ENCODE measurements around the gene SYNC.
"Not testable (repeated sequence)": the region's sequence is repeated elsewhere in the genome, so short reads cannot be mapped to it uniquely, and the experiment has no call there.

SYNC gene

GRCh38 chr1:32718036-32718435 lies 15.5 kb upstream of the SYNC start:
- DNase-seq (ENCODE audit: insufficient read length), result no peak
- TF ChIP-seq POLR2AphosphoS5 (IDR thresholded peaks at IDR 0.05; ENCODE audit: low read depth, low read length) (no peak), TAF1 (IDR thresholded peaks at IDR 0.05; ENCODE audit: borderline replicate concordance, low read depth, low read length) (no peak), POLR2A (IDR thresholded peaks at IDR 0.05; ENCODE audit: low read depth, low read length) (no peak)
- no peak for FAIRE-seq

DNA sequence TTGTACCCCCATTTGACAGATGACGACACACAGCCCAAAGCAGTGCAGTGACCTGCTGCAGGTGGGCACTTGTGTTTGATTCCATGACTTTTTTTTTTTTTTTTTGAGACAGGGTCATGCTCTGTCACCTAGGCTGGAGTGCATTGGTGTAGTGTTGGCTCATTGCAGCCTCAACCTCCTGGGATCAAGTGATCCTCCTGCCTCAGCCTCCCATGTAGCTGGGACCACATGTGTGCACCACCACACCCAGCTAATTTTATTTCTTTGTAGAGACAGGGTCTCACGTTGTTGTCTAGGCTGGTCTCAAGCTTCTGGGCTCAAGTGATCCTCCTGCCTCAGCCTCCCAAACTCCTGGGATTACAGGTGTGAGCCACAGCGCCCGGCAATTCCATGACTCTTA lies 14.9 kb upstream of the SYNC start:
- FAIRE-seq (no peak), DNase-seq (ENCODE audit: insufficient read length) (no peak)
- no peak for TF ChIP-seq POLR2AphosphoS5 (IDR thresholded peaks at IDR 0.05; ENCODE audit: low read depth, low read length)
- TF ChIP-seq TAF1 (IDR thresholded peaks at IDR 0.05; ENCODE audit: borderline replicate concordance, low read depth, low read length), result no peak

DNA sequence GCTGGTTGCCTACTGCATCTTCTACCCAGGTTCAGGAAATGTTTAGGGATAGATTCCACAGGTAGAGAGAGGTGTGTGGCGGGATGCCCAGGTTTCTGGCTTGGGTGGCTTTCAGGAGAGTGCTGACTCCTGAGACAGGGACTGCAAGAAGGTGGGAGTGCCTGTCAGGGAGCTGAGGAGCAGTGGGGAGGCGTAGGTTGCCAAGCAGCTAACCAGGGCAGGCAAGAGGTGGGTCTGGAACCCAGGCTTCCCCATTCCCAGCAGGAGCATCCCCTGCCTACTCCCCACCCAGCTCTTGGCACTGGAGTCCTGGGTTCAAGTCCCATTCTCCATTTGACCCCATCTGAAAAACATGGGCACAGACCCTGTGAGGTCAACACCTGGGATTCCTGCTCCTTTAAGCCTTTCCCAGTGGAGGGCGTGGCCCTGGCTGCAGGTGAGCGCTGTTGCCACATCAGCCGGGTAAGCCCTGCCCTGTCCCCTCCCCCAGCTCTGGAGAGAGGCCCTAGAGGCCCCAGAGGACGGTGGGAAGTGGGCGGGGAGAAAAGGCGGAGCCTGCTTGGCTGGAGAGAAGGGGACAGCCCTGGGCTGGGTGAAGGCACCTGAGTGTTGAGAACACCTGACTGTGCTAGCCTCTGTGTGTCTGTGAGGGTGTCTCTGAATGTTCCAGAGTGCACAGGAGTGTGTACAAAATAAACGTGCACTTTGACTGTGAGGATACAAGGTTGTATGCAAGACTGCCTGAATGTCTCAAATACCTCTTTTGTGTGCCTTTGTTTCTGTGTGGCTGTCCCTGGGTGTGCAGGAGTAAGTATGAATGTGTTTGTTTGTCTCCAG lies 14.0 kb upstream of the SYNC start:
- TF ChIP-seq POLR2A (IDR thresholded peaks at IDR 0.05; ENCODE audit: low read depth, low read length), result no peak
- TF ChIP-seq TAF1 (IDR thresholded peaks at IDR 0.05; ENCODE audit: borderline replicate concordance, low read depth, low read length), result no peak
- TF ChIP-seq POLR2AphosphoS5 (IDR thresholded peaks at IDR 0.05; ENCODE audit: low read depth, low read length), result no peak
- FAIRE-seq (no peak), DNase-seq (ENCODE audit: insufficient read length) (peak; percentile 58)

GRCh38 chr1:32715901-32716311 lies 13.3 kb upstream of the SYNC start:
- no peak for DNase-seq (ENCODE audit: insufficient read length)
- no peak for TF ChIP-seq POLR2A (IDR thresholded peaks at IDR 0.05; ENCODE audit: low read depth, low read length)
- TF ChIP-seq TAF1 (IDR thresholded peaks at IDR 0.05; ENCODE audit: borderline replicate concordance, low read depth, low read length), result no peak
- TF ChIP-seq POLR2AphosphoS5 (IDR thresholded peaks at IDR 0.05; ENCODE audit: low read depth, low read length), result no peak
- no peak for FAIRE-seq

- DNase-seq (ENCODE audit: insufficient read length), result no peak
- TF ChIP-seq POLR2AphosphoS5 (IDR thresholded peaks at IDR 0.05; ENCODE audit: low read depth, low read length), result no peak
- FAIRE-seq, result no peak
Observed at GRCh38 chr1:32714277-32714676, 11.7 kb upstream of the SYNC start.

DNA sequence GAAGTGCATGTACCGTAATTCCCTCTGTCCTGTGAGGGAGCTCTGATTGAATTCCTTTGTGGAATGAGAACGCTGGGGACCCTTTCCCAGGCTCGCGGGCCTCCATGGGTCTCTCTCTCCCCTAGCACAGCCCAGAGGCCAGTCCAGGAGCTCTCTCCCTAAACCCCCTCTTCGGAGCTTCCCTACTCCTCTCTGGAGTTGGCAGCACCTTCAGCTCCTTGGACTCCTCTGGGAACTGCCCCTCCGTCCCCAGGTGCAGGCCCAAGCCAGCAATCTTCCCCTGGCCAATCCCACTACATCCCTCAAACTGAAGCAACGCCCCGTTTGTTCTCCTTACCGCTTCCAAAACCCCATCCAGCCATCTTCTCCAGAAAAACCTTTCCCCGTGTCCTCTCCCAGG lies 10.5 kb upstream of the SYNC start:
- DNase-seq (ENCODE audit: insufficient read length) (no peak), FAIRE-seq (no peak)
- TF ChIP-seq POLR2AphosphoS5 (IDR thresholded peaks at IDR 0.05; ENCODE audit: low read depth, low read length) (no peak), POLR2A (IDR thresholded peaks at IDR 0.05; ENCODE audit: low read depth, low read length) (no peak), TAF1 (IDR thresholded peaks at IDR 0.05; ENCODE audit: borderline replicate concordance, low read depth, low read length) (no peak)

- DNase-seq (ENCODE audit: insufficient read length); FAIRE-seq: not testable (repeated sequence)
Observed at GRCh38 chr1:32711221-32711620, 8.7 kb upstream of the SYNC start.

- no peak for TF ChIP-seq POLR2AphosphoS5 (IDR thresholded peaks at IDR 0.05; ENCODE audit: low read depth, low read length)
- TF ChIP-seq POLR2A (IDR thresholded peaks at IDR 0.05; ENCODE audit: low read depth, low read length), result no peak
- TF ChIP-seq TAF1 (IDR thresholded peaks at IDR 0.05; ENCODE audit: borderline replicate concordance, low read depth, low read length), result no peak
- no peak for DNase-seq (ENCODE audit: insufficient read length)
- no peak for FAIRE-seq
Observed at GRCh38 chr1:32709476-32709875, 6.9 kb upstream of the SYNC start.

DNA sequence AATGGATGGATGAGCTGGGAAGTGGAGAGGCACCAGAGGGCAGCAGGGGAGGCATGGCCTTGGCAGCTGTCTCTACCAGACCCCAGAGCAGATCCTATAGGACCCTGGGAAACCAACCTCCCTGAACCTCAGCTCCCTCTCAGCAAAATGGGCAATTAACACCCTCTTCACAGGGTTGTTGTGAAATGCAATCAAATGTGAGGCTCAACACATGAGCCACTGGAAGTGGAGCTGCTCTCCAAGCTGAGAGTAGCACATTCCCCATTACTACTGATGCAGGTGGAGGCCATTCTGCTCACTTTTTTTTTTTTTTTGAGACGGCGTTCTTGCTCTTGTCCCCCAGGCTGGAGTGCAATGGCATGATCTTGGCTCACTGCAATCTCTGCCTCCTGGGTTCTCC lies 6.5 kb upstream of the SYNC start:
- FAIRE-seq, result no peak
- TF ChIP-seq POLR2A (IDR thresholded peaks at IDR 0.05; ENCODE audit: low read depth, low read length), result no peak
- no peak for TF ChIP-seq TAF1 (IDR thresholded peaks at IDR 0.05; ENCODE audit: borderline replicate concordance, low read depth, low read length)
- no peak for TF ChIP-seq POLR2AphosphoS5 (IDR thresholded peaks at IDR 0.05; ENCODE audit: low read depth, low read length)
- no peak for DNase-seq (ENCODE audit: insufficient read length)

- FAIRE-seq, result no peak
- no peak for TF ChIP-seq TAF1 (IDR thresholded peaks at IDR 0.05; ENCODE audit: borderline replicate concordance, low read depth, low read length)
- TF ChIP-seq POLR2AphosphoS5 (IDR thresholded peaks at IDR 0.05; ENCODE audit: low read depth, low read length), result no peak
- no peak for TF ChIP-seq POLR2A (IDR thresholded peaks at IDR 0.05; ENCODE audit: low read depth, low read length)
- DNase-seq (ENCODE audit: insufficient read length), result no peak
Observed at GRCh38 chr1:32706491-32706890, 3.9 kb upstream of the SYNC start.

DNA sequence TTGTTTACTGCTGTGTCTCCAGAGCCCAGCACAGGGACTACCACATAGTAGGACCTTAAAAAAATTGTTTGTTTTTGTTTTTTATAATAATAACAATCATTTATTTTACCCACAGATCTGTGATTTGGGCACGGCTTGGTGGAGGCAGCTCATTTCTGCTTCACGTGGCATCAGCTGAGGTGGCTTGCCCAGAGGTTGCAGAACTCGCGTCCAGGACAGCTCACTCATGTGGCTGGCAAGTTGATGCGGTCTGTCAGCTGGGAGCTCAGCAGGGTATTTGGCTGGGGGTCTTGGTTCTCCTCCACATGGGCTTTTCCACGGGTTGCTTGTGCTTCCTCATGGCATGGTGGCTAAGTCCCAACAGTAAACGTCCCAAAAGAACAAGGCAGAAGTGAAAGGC lies 2.9 kb upstream of the SYNC start:
- FAIRE-seq, result no peak

GRCh38 chr1:32703479-32704291 lies 1.1 kb upstream of the SYNC start:
- TF ChIP-seq POLR2A (IDR thresholded peaks at IDR 0.05; ENCODE audit: low read depth, low read length) (no peak), TAF1 (IDR thresholded peaks at IDR 0.05; ENCODE audit: borderline replicate concordance, low read depth, low read length) (no peak), POLR2AphosphoS5 (IDR thresholded peaks at IDR 0.05; ENCODE audit: low read depth, low read length) (no peak)
- DNase-seq (ENCODE audit: insufficient read length), result no peak
- FAIRE-seq, result no peak

More for the DNA sequence above, 2.9 kb upstream of the SYNC start:
- no peak for DNase-seq (ENCODE audit: insufficient read length)
- no peak for TF ChIP-seq TAF1 (IDR thresholded peaks at IDR 0.05; ENCODE audit: borderline replicate concordance, low read depth, low read length)
- no peak for TF ChIP-seq POLR2A (IDR thresholded peaks at IDR 0.05; ENCODE audit: low read depth, low read length)
- no peak for TF ChIP-seq POLR2AphosphoS5 (IDR thresholded peaks at IDR 0.05; ENCODE audit: low read depth, low read length)
